Osteocyte (in vitro differentiated cells): Measurements from ENCODE around the gene AREL1. TPM values are rescaled to one million over a fixed set of nuclear protein-coding genes. Genes with fewer than 3 reads are reported as not detected.
A peak's percentile ranks its signal among the peaks of the same experiment; 100 is the strongest.

Source experiments
- DNase-seq: peaks from one replicate; pipeline ENCODE4 v3.0.0; 2021; ENCODE audit warnings: mixed read lengths; ENCODE audit not compliant: unreplicated experiment; ENCODE audit errors: extremely low spot score
- H3K27ac Mint-ChIP-seq: one replicate; pipeline ENCODE4 v1.8.0; 2021; ENCODE audit warnings: mild to moderate bottlenecking, mixed read lengths; ENCODE audit not compliant: unreplicated experiment
- H3K27me3 Mint-ChIP-seq: one replicate; pipeline ENCODE4 v1.8.0; 2021; ENCODE audit warnings: mixed read lengths; ENCODE audit not compliant: unreplicated experiment
- H3K36me3 Mint-ChIP-seq: one replicate; pipeline ENCODE4 v1.8.0; 2021; ENCODE audit warnings: mixed read lengths; ENCODE audit not compliant: unreplicated experiment
- H3K4me1 Mint-ChIP-seq: one replicate; pipeline ENCODE4 v1.8.0; 2021; ENCODE audit warnings: mixed read lengths; ENCODE audit not compliant: unreplicated experiment
- H3K4me3 Mint-ChIP-seq: one replicate; pipeline ENCODE4 v1.8.0; 2021; ENCODE audit warnings: mild to moderate bottlenecking, moderate library complexity, mixed read lengths; ENCODE audit not compliant: unreplicated experiment
- H3K9me3 Mint-ChIP-seq: one replicate; pipeline ENCODE4 v1.8.0; 2021; ENCODE audit warnings: mixed read lengths; ENCODE audit not compliant: unreplicated experiment
- CTCF ChIP-seq: fragments of 200-600 bp; sonication (generic); IDR thresholded peaks from 2 replicates; pipeline ENCODE4 v1.5.0; 2021; ENCODE audit warnings: antibody characterized with exemption, mild to moderate bottlenecking, moderate library complexity
- total RNA-seq: library from RNA; stranded (reverse); gene quantifications from 2 replicates; pipeline ENCODE4 v1.2.1, GENCODE V29; 2021

AREL1 gene
- total RNA-seq, 1 donor from 2014 or later, result 45.6 TPM

- Mint-ChIP-seq H3K36me3 (peaks cover 41% of the 10 kb centered on the region), H3K27ac (no peak overlapping the region)
- no peak for TF ChIP-seq CTCF
Observed at GRCh38 chr14:74683406-74683805, 29.5 kb downstream of the AREL1 start.

GRCh38 chr14:74682169-74682952 is 30.5 kb downstream of the AREL1 start:
- Mint-ChIP-seq H3K27me3 (no peaks in the 10 kb centered on the region), H3K36me3 (peaks cover 38% of the 10 kb centered on the region), H3K9me3 (no peaks in the 10 kb centered on the region), H3K4me3 (no peak overlapping the region), H3K27ac (peak overlapping the region; percentile 16), H3K4me1 (no peaks in the 10 kb centered on the region)
- no peak for DNase-seq
- TF ChIP-seq CTCF, result no peak

More at GRCh38 chr14:74683406-74683805, 29.5 kb downstream of the AREL1 start:
- Mint-ChIP-seq H3K4me3 (no peak overlapping the region), H3K27me3 (no peaks in the 10 kb centered on the region), H3K9me3 (no peaks in the 10 kb centered on the region), H3K4me1 (no peaks in the 10 kb centered on the region)
- DNase-seq, result no peak

- DNase-seq, result no peak
- no peak overlapping the region for H3K4me3 Mint-ChIP-seq
- no peak overlapping the region for H3K27ac Mint-ChIP-seq
- H3K9me3 Mint-ChIP-seq, result no peaks in the 10 kb centered on the region
- no peak for TF ChIP-seq CTCF
- H3K27me3 Mint-ChIP-seq, result no peaks in the 10 kb centered on the region
- H3K4me1 Mint-ChIP-seq, result peaks cover 14% of the 10 kb centered on the region
- peaks cover 50% of the 10 kb centered on the region for H3K36me3 Mint-ChIP-seq
Observed at GRCh38 chr14:74675219-74675618, 37.7 kb downstream of the AREL1 start.

GRCh38 chr14:74673768-74674167 is 39.1 kb downstream of the AREL1 start:
- no peaks in the 10 kb centered on the region for H3K9me3 Mint-ChIP-seq
- peaks cover 14% of the 10 kb centered on the region for H3K4me1 Mint-ChIP-seq
- DNase-seq, result no peak
- no peak overlapping the region for H3K4me3 Mint-ChIP-seq
- no peak for TF ChIP-seq CTCF
- no peak overlapping the region for H3K27ac Mint-ChIP-seq
- no peaks in the 10 kb centered on the region for H3K27me3 Mint-ChIP-seq
- peaks cover 59% of the 10 kb centered on the region for H3K36me3 Mint-ChIP-seq

GRCh38 chr14:74671789-74672188 is 41.1 kb downstream of the AREL1 start:
- H3K27me3 Mint-ChIP-seq, result no peaks in the 10 kb centered on the region
- no peak for TF ChIP-seq CTCF
- peak overlapping the region; percentile 32 for H3K27ac Mint-ChIP-seq
- H3K4me1 Mint-ChIP-seq, result peaks cover 14% of the 10 kb centered on the region
- no peak overlapping the region for H3K4me3 Mint-ChIP-seq
- H3K9me3 Mint-ChIP-seq, result no peaks in the 10 kb centered on the region
- DNase-seq, result no peak
- peaks cover 72% of the 10 kb centered on the region for H3K36me3 Mint-ChIP-seq
